Trophoblast cell (in vitro differentiated cells and primary cell): ENCODE data around the gene VSX2.

Experiments used
- DNase-seq, 2 donors: peaks; one replicate each; pipeline ENCODE4 v3.0.0-alpha.2; 2016
- H2AFZ ChIP-seq: 2 replicates; pipeline ENCODE4 v1.6.1; 2013; ENCODE audit warnings: low read length, moderate library complexity, mild to moderate bottlenecking; ENCODE audit not compliant: insufficient read depth, poor library complexity
- H2AK5ac ChIP-seq: 2 replicates; pipeline ENCODE4 v1.6.1; 2013; ENCODE audit warnings: mild to moderate bottlenecking, low read length
- H2BK120ac ChIP-seq: 2 replicates; pipeline ENCODE4 v1.6.1; 2013; ENCODE audit warnings: low read length, mild to moderate bottlenecking, moderate library complexity; ENCODE audit not compliant: insufficient read depth, poor library complexity
- H2BK12ac ChIP-seq: 2 replicates; pipeline ENCODE4 v1.6.1; 2013; ENCODE audit warnings: mild to moderate bottlenecking, low read length, moderate library complexity
- H2BK5ac ChIP-seq: 2 replicates; pipeline ENCODE4 v1.6.1; 2013; ENCODE audit warnings: low read length, low read depth, moderate library complexity, mild to moderate bottlenecking; ENCODE audit not compliant: poor library complexity
- H3K14ac ChIP-seq: 2 replicates; pipeline ENCODE4 v1.6.1; 2013; ENCODE audit warnings: mild to moderate bottlenecking, low read length
- H3K18ac ChIP-seq: 2 replicates; pipeline ENCODE4 v1.6.1; 2013; ENCODE audit warnings: mild to moderate bottlenecking, low read length
- H3K23ac ChIP-seq: 2 replicates; pipeline ENCODE4 v1.6.1; 2013; ENCODE audit warnings: low read length
- H3K27ac ChIP-seq: 2 replicates; pipeline ENCODE4 v1.5.1; 2013; ENCODE audit warnings: low read depth, mild to moderate bottlenecking, inconsistent platforms, low read length, moderate library complexity
- H3K27me3 ChIP-seq: 2 replicates; pipeline ENCODE4 v1.6.1; 2013; ENCODE audit warnings: inconsistent platforms, mild to moderate bottlenecking, low read length, moderate library complexity; ENCODE audit not compliant: insufficient read depth
- H3K36me3 ChIP-seq, 2 experiments: 1 replicate in 1 of 2; 2 replicates in 1 of 2; pipeline ENCODE4 v1.6.1; 2013; ENCODE audit warnings: low read length in 2 of 2, mild to moderate bottlenecking in 2 of 2, moderate library complexity in 1 of 2; ENCODE audit not compliant: insufficient read depth in 2 of 2, control insufficient read depth in 1 of 2
- H3K4ac ChIP-seq: 2 replicates; pipeline ENCODE4 v1.6.1; 2013; ENCODE audit warnings: low read depth, mild to moderate bottlenecking, low read length, moderate library complexity
- H3K4me1 ChIP-seq, 2 experiments: 1 replicate in 1 of 2; 2 replicates in 1 of 2; pipeline ENCODE4 v1.6.1; 2013; ENCODE audit warnings: low read length in 2 of 2, mild to moderate bottlenecking in 2 of 2, moderate library complexity in 1 of 2; ENCODE audit not compliant: insufficient read depth in 2 of 2, control insufficient read depth in 1 of 2
- H3K4me2 ChIP-seq: 2 replicates; pipeline ENCODE4 v1.6.1; 2013; ENCODE audit warnings: inconsistent platforms, mild to moderate bottlenecking, low read length, moderate library complexity
- H3K4me3 ChIP-seq: 2 replicates; pipeline ENCODE4 v1.5.1; 2013; ENCODE audit warnings: mild to moderate bottlenecking, low read depth, low read length, inconsistent platforms
- H3K79me1 ChIP-seq: one replicate; pipeline ENCODE4 v1.6.1; 2013; ENCODE audit warnings: low read length
- H3K79me2 ChIP-seq: 2 replicates; pipeline ENCODE4 v1.6.1; 2013; ENCODE audit warnings: low read length, mild to moderate bottlenecking; ENCODE audit not compliant: control insufficient read depth, insufficient read depth, poor library complexity
- H3K9ac ChIP-seq: 2 replicates; pipeline ENCODE4 v1.6.1; 2013; ENCODE audit warnings: mild to moderate bottlenecking, low read length
- H3K9me3 ChIP-seq: 2 replicates; pipeline ENCODE4 v1.6.1; 2013; ENCODE audit warnings: low read depth, mild to moderate bottlenecking, control low read depth, inconsistent platforms, low read length; ENCODE audit not compliant: insufficient read depth
- H4K12ac ChIP-seq: 2 replicates; pipeline ENCODE4 v1.6.1; 2013; ENCODE audit warnings: low read depth, mild to moderate bottlenecking, low read length, moderate library complexity
- H4K8ac ChIP-seq: 2 replicates; pipeline ENCODE4 v1.6.1; 2013; ENCODE audit warnings: low read depth, mild to moderate bottlenecking, low read length, moderate library complexity
- H4K91ac ChIP-seq: one replicate; pipeline ENCODE4 v1.6.1; 2013; ENCODE audit warnings: low read depth, mild to moderate bottlenecking, low read length, moderate library complexity
- WGBS: extraction: QIAGEN DNeasy Blood & Tissue Kit; methylation state at CpG from one replicate; pipeline ENCODE4 v1.1.7; 2013; ENCODE audit warnings: missing lambda C conversion rate; ENCODE audit not compliant: insufficient read length, insufficient coverage; ENCODE audit errors: extremely low coverage; 5-methylcytosine and 5-hydroxymethylcytosine counted together

VSX2 gene

GRCh38 chr14:74248017-74248416 lies 8.8 kb downstream of the VSX2 start:
- H4K12ac ChIP-seq = no peak overlapping the region
- H4K91ac ChIP-seq = no peak overlapping the region
- no peak overlapping the region for H3K4me3 ChIP-seq
- no peaks in the 10 kb centered on the region for H3K9me3 ChIP-seq
- no peak overlapping the region for H3K18ac ChIP-seq
- H3K27me3 ChIP-seq = peaks cover 10% of the 10 kb centered on the region
- no peak overlapping the region for H3K14ac ChIP-seq
- H3K4ac ChIP-seq = no peak overlapping the region
- no CpG with 5 or more reads among the region's 6 CpGs for WGBS
- H2BK120ac ChIP-seq = no peak overlapping the region
- no peaks in the 10 kb centered on the region for H3K79me1 ChIP-seq
- no peak overlapping the region for H3K9ac ChIP-seq
- no peak overlapping the region for H4K8ac ChIP-seq
- no peak overlapping the region for H3K27ac ChIP-seq
- no peak overlapping the region for H3K4me2 ChIP-seq
- H3K79me2 ChIP-seq = no peaks in the 10 kb centered on the region
- no peak overlapping the region for H2BK5ac ChIP-seq
- H3K4me1 ChIP-seq = no peaks in the 10 kb centered on the region
- no peaks in the 10 kb centered on the region for H3K36me3 ChIP-seq
- H2BK12ac ChIP-seq = no peak overlapping the region
- no peak overlapping the region for H3K23ac ChIP-seq
- DNase-seq = no peak
- no peak overlapping the region for H2AFZ ChIP-seq
- H2AK5ac ChIP-seq = no peak overlapping the region

DNA sequence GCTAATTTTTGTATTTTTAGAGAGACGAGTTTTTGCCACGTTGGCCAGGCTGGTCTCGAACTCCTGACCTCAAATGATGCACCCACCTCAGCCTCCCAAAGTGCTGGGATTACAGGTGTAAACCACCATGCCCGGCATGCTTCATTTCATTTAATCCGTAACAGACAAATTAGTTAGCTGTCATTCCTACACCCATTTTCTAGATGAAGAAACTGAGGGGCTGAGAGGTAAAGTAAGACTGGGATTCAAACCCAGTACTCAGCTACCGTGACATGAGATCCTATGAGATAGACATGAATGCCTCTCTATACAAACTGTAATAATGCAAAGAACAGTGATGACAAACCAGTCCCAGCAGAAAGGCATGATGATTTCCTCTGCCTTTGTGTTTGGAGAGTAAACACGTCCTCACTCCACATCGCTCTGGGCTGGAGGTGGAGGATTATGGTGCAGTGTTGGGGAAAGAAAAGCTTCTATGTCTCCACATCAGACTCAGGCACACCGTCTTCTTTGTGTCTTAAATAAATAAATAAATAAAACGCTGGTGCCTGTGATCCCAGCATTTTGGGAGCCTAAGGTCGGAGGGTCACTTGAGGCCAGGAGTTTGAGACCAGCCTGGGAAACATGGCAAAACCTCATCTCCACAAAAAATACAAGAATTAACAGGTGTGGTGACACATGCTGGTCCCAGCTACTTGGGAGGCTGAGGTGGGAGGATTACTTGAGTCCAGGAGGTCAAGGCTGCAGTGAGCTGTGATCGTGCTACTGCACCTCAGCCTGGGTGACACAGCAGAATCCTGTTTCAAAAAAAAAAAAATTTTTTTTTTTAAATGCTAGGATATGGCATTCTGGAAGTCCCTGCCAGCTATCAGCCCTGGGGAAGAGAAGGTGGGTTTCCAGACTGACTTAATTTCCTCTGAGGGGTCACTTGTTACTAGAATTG lies 10.5 kb downstream of the VSX2 start:
- Histone ChIP-seq H2AK5ac (no peak overlapping the region), H3K18ac (no peak overlapping the region), H3K4me2 (no peak overlapping the region), H4K8ac (no peak overlapping the region), H2BK5ac (no peak overlapping the region), H2AFZ (no peak overlapping the region), H3K9ac (no peak overlapping the region), H3K79me1 (no peaks in the 10 kb centered on the region), H3K4me1 (no peaks in the 10 kb centered on the region), H3K14ac (no peak overlapping the region), H3K9me3 (no peaks in the 10 kb centered on the region), H3K27me3 (no peaks in the 10 kb centered on the region), H3K79me2 (no peaks in the 10 kb centered on the region), H3K27ac (no peak overlapping the region), H4K91ac (no peak overlapping the region), H2BK120ac (no peak overlapping the region), H2BK12ac (no peak overlapping the region), H4K12ac (no peak overlapping the region), H3K23ac (no peak overlapping the region), H3K4me3 (no peak overlapping the region), H3K36me3 (no peaks in the 10 kb centered on the region), H3K4ac (no peak overlapping the region)
- WGBS = no CpG with 5 or more reads among the region's 12 CpGs
- DNase-seq = no peak

DNA sequence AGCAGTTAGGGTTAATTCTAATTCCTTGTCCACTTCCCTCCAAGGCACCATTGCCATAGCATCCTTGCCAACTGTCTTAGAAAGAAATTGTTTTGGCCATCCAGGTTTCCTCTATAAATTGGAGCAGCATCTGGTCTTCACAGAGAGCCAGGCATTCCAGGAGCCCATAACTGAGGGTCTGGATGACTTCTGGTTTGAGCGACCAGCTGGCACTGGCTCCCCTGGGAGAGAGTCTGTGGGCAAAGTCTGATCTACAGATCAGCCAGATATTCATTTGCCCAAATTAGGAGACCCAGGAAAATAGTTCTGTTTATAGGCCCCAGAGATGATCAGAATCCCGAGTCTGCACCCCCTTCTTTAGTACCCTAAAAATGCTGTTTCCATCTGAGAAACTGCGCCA lies 16.0 kb downstream of the VSX2 start:
- no peak overlapping the region for H2BK12ac ChIP-seq
- no peak overlapping the region for H4K12ac ChIP-seq
- no peak overlapping the region for H3K14ac ChIP-seq
- H3K9ac ChIP-seq = no peak overlapping the region
- no peak overlapping the region for H2BK5ac ChIP-seq
- no peak overlapping the region for H4K91ac ChIP-seq
- no peak overlapping the region for H3K27ac ChIP-seq
- H3K79me2 ChIP-seq = no peaks in the 10 kb centered on the region
- H4K8ac ChIP-seq = no peak overlapping the region
- peaks cover 2% of the 10 kb centered on the region for H3K9me3 ChIP-seq
- no peak overlapping the region for H3K4me2 ChIP-seq
- no peaks in the 10 kb centered on the region for H3K4me1 ChIP-seq
- H3K79me1 ChIP-seq = no peaks in the 10 kb centered on the region
- H3K36me3 ChIP-seq = no peaks in the 10 kb centered on the region
- no peak for DNase-seq
- no peak overlapping the region for H3K23ac ChIP-seq
- no peak overlapping the region for H3K4ac ChIP-seq
- H2AFZ ChIP-seq = no peak overlapping the region
- peaks cover 15% of the 10 kb centered on the region for H3K27me3 ChIP-seq
- H2BK120ac ChIP-seq = no peak overlapping the region
- WGBS = no CpG with 5 or more reads among the region's 3 CpGs
- no peak overlapping the region for H3K18ac ChIP-seq
- H2AK5ac ChIP-seq = no peak overlapping the region
- no peak overlapping the region for H3K4me3 ChIP-seq

DNA sequence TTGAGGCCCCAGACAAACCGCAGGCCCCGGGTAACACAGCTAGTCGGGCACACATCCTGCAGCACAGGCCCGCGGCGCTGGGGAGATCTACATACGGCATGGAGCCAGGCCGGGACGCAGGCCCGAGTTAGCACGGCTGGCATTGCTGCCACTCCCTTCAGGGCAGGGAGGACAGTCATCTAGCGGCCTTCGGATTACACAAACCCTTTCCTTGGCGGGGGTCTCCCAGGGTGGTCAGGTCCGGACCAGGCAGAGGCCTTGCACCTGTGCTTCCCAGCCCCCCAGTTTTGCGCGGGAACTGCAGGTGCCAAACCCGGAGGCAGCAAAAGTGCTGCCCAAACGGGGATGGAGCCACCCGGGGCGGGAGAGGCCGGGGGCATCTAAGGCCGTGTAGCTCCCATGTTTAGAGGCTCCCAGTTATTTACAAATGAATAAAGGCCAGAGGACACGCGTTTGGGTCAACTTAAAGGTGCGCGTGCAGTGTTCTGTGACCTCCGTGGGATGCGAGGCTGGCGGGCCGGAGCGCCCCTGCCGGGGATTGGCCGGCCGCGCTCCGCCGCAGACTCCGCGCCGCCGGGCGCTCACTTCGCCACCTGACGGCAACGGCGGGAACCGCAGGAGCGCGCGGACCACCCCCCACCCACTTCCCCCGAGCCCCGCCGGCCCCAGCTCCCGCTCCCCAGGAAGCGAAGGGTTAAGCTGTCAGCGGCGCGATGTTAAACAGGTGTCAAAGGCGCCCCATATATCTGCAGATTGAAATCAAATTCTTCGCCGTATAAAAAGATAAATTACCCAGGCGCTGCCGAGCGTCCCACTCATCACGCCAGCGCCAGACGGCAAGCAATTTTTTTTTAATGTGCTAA lies 18.1 kb downstream of the VSX2 start:
- Histone ChIP-seq H3K4me1 (no peaks in the 10 kb centered on the region), H3K27me3 (peaks cover 15% of the 10 kb centered on the region), H3K9me3 (peaks cover 2% of the 10 kb centered on the region), H2BK12ac (no peak overlapping the region), H3K4me2 (peak overlapping the region; percentile 98), H3K36me3 (no peaks in the 10 kb centered on the region), H3K27ac (no peak overlapping the region), H2BK120ac (no peak overlapping the region), H4K8ac (no peak overlapping the region), H3K9ac (no peak overlapping the region), H3K79me1 (no peaks in the 10 kb centered on the region), H3K4ac (no peak overlapping the region), H3K23ac (no peak overlapping the region), H4K91ac (no peak overlapping the region), H4K12ac (no peak overlapping the region), H3K4me3 (peak overlapping the region; percentile 58), H2AFZ (peak overlapping the region; percentile 56), H2AK5ac (no peak overlapping the region), H3K14ac (no peak overlapping the region), H3K18ac (no peak overlapping the region), H2BK5ac (no peak overlapping the region), H3K79me2 (no peaks in the 10 kb centered on the region)
- peak; percentile 17 to 64 for DNase-seq
- no CpG with 5 or more reads among the region's 68 CpGs for WGBS
